ENCODE results near the gene CCNG2.

GRCh38 chr4:77217526-77217925 lies 60.5 kb downstream of the CCNG2 start:
- TF ChIP-seq CTCF (IDR thresholded peaks at IDR 0.05; ENCODE audit: low read depth, low read length) (no peak), POLR2A (IDR thresholded peaks at IDR 0.05; ENCODE audit: extremely low read depth, insufficient read length) (no peak)

Data from NB4 (cell line).